Neural progenitor cell (in vitro differentiated cells): ENCODE measurements around the gene SLC5A10. TPM values are rescaled to one million over a fixed set of nuclear protein-coding genes. Genes with fewer than 3 reads are reported as not detected.

Experiments used
- DNase-seq: peaks from one replicate; pipeline ENCODE4 v3.0.0-alpha.2; 2016; ENCODE audit warnings: low spot score
- H2AFZ ChIP-seq: fragments of 200-600 bp; sonication (generic); replicated peaks from 2 replicates; pipeline ENCODE4 v1.6.1; 2016; ENCODE audit warnings: antibody characterized with exemption
- H3F3A ChIP-seq: fragments of 200-600 bp; sonication (generic); 2 replicates; pipeline ENCODE4 v1.6.1; 2016; ENCODE audit warnings: antibody characterized with exemption, low read depth
- H3K27ac ChIP-seq: fragments of 200-600 bp; sonication (generic); 2 replicates; pipeline ENCODE4 v1.5.1; 2016; ENCODE audit warnings: mild to moderate bottlenecking
- H3K27me3 ChIP-seq: fragments of 200-600 bp; sonication (generic); 2 replicates; pipeline ENCODE4 v1.6.1; 2016; ENCODE audit warnings: mild to moderate bottlenecking, moderate library complexity
- H3K36me3 ChIP-seq: fragments of 200-600 bp; sonication (generic); 2 replicates; pipeline ENCODE4 v1.5.1; 2016
- H3K4me1 ChIP-seq: fragments of 200-600 bp; sonication (generic); 2 replicates; pipeline ENCODE4 v1.6.1; 2016; ENCODE audit warnings: mixed run types
- H3K4me2 ChIP-seq: fragments of 200-600 bp; sonication (generic); 2 replicates; pipeline ENCODE4 v1.6.1; 2016
- H3K4me3 ChIP-seq: fragments of 200-600 bp; sonication (generic); 2 replicates; pipeline ENCODE4 v1.5.1; 2016
- H3K79me2 ChIP-seq: fragments of 200-600 bp; sonication (generic); 2 replicates; pipeline ENCODE4 v1.6.1; 2016; ENCODE audit warnings: low read depth
- H3K9ac ChIP-seq: fragments of 200-600 bp; sonication (generic); 2 replicates; pipeline ENCODE4 v1.6.1; 2016
- H3K9me3 ChIP-seq: fragments of 200-600 bp; sonication (generic); 2 replicates; pipeline ENCODE4 v1.5.1; 2016; ENCODE audit warnings: low read depth
- H4K20me1 ChIP-seq: fragments of 200-600 bp; sonication (generic); 2 replicates; pipeline ENCODE4 v1.6.1; 2016; ENCODE audit warnings: low read depth
- H3K27ac Mint-ChIP-seq: 3 replicates; pipeline ENCODE4 v1.8.0; 2021; ENCODE audit warnings: mixed read lengths
- H3K27me3 Mint-ChIP-seq: 2 replicates; pipeline ENCODE4 v1.8.0; 2022; ENCODE audit warnings: low read depth, mild to moderate bottlenecking, inconsistent platforms, moderate library complexity, mixed read lengths; ENCODE audit not compliant: insufficient read depth
- H3K36me3 Mint-ChIP-seq: 3 replicates; pipeline ENCODE4 v1.8.0; 2021; ENCODE audit warnings: mixed read lengths
- H3K4me1 Mint-ChIP-seq: 3 replicates; pipeline ENCODE4 v1.8.0; 2021; ENCODE audit warnings: mixed read lengths
- H3K4me3 Mint-ChIP-seq: 3 replicates; pipeline ENCODE4 v1.8.0; 2021; ENCODE audit warnings: mild to moderate bottlenecking, moderate library complexity, mixed read lengths
- H3K9me3 Mint-ChIP-seq: 3 replicates; pipeline ENCODE4 v1.8.0; 2020; ENCODE audit warnings: mixed read lengths
- EZH2 ChIP-seq: fragments of 200-600 bp; sonication (generic); IDR thresholded peaks from 2 replicates; pipeline ENCODE4 v1.6.1; 2017; ENCODE audit warnings: antibody characterized with exemption, mild to moderate bottlenecking, moderate library complexity
- EZH2phosphoT487 ChIP-seq: fragments of 200-600 bp; sonication (generic); IDR thresholded peaks from 2 replicates; pipeline ENCODE4 v1.6.1; 2017; ENCODE audit warnings: antibody characterized with exemption
- total RNA-seq: library from RNA; depleted of rRNA; stranded (reverse); fragments of >200 nt; gene quantifications from 2 replicates; pipeline ENCODE4 v1.2.3, GENCODE V29; 2015; ENCODE audit warnings: low replicate concordance
- TF ChIP-seq, protein P1 (sequence below): fragments of 200-600 bp; sonication (generic); IDR thresholded peaks from 2 replicates; pipeline ENCODE4 v1.5.1; 2017; ENCODE audit warnings: antibody characterized with exemption, mild to moderate bottlenecking

The SLC5A10 gene
- total RNA-seq, 1 donor from 2014 or later: not detected

DNA sequence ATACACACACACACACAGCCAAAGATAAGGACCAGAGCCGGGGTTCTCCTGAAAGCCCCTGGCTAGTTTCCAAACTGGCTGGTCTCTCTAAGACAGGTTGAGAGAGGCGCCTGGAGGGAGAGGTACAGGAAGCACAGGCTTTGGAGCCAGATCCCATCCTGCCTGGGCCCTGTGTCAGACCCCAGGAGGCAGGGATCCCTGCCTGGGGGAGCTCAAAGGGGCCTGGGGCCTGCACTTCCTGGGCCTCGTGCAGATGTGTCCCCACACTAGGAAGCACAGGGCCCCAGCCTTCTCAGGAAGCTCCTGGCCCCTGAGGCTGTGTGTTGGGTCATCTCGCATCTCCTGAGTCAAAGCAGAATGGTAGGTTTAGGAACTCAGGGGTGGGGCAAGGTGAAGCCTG, 16.0 kb downstream of the SLC5A10 start:
- H3K4me1 Mint-ChIP-seq: peaks cover 26% of the 10 kb centered on the region
- DNase-seq: no peak
- Histone ChIP-seq H3K9me3 (no peaks in the 10 kb centered on the region), H3F3A (peaks cover 18% of the 10 kb centered on the region), H3K4me1 (peaks cover 24% of the 10 kb centered on the region), H4K20me1 (no peaks in the 10 kb centered on the region), H3K27me3 (no peaks in the 10 kb centered on the region), H3K9ac (no peak overlapping the region), H2AFZ (no peak overlapping the region), H3K79me2 (no peaks in the 10 kb centered on the region), H3K36me3 (no peaks in the 10 kb centered on the region), H3K27ac (peak overlapping the region; percentile 64), H3K4me2 (peak overlapping the region; percentile 58), H3K4me3 (no peak overlapping the region)
- no peaks in the 10 kb centered on the region for H3K9me3 Mint-ChIP-seq
- no peak for TF ChIP-seq EZH2
- TF ChIP-seq, protein P1, sequence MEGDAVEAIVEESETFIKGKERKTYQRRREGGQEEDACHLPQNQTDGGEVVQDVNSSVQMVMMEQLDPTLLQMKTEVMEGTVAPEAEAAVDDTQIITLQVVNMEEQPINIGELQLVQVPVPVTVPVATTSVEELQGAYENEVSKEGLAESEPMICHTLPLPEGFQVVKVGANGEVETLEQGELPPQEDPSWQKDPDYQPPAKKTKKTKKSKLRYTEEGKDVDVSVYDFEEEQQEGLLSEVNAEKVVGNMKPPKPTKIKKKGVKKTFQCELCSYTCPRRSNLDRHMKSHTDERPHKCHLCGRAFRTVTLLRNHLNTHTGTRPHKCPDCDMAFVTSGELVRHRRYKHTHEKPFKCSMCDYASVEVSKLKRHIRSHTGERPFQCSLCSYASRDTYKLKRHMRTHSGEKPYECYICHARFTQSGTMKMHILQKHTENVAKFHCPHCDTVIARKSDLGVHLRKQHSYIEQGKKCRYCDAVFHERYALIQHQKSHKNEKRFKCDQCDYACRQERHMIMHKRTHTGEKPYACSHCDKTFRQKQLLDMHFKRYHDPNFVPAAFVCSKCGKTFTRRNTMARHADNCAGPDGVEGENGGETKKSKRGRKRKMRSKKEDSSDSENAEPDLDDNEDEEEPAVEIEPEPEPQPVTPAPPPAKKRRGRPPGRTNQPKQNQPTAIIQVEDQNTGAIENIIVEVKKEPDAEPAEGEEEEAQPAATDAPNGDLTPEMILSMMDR: no peak
- TF ChIP-seq EZH2phosphoT487: no peak
- peak overlapping the region; percentile 94 for H3K27ac Mint-ChIP-seq
- no peaks in the 10 kb centered on the region for H3K36me3 Mint-ChIP-seq
- peak overlapping the region; percentile 18 for H3K4me3 Mint-ChIP-seq
- H3K27me3 Mint-ChIP-seq: peaks cover 7% of the 10 kb centered on the region

DNA sequence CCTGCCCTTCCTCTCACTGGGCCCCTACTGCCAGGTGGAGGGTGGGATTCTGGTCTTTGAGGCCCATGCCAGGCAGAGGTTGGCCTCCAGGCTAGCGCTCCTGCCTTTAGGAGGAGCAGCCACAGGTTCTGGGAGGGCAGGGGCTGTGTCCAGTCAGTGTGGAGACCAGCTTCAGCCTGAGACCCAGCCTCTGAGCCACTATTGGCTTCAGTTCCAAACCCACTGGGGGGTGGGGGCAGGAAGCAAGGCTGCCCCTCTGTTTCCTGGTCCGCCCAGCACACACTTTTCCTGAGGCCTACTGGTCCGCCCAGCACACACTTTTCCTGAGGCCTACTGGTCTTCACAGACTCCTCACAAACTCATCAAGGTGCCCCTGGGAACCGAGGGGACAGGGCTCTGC, 16.4 kb downstream of the SLC5A10 start:
- Mint-ChIP-seq H3K27ac (peak overlapping the region; percentile 67), H3K4me1 (peaks cover 23% of the 10 kb centered on the region), H3K9me3 (no peaks in the 10 kb centered on the region), H3K36me3 (no peaks in the 10 kb centered on the region), H3K27me3 (peaks cover 7% of the 10 kb centered on the region), H3K4me3 (no peak overlapping the region)
- no peaks in the 10 kb centered on the region for H3K27me3 ChIP-seq
- H2AFZ ChIP-seq: no peak overlapping the region
- H3K9ac ChIP-seq: no peak overlapping the region
- peak overlapping the region; percentile 18 for H3K4me2 ChIP-seq
- H3K9me3 ChIP-seq: no peaks in the 10 kb centered on the region
- H3K79me2 ChIP-seq: no peaks in the 10 kb centered on the region
- DNase-seq: no peak
- H3F3A ChIP-seq: peaks cover 18% of the 10 kb centered on the region
- TF ChIP-seq, protein P1: no peak
- TF ChIP-seq EZH2phosphoT487 (no peak), EZH2 (no peak)
- no peaks in the 10 kb centered on the region for H4K20me1 ChIP-seq
- H3K36me3 ChIP-seq: no peaks in the 10 kb centered on the region
- H3K27ac ChIP-seq: peak overlapping the region; percentile 64
- peaks cover 24% of the 10 kb centered on the region for H3K4me1 ChIP-seq
- H3K4me3 ChIP-seq: no peak overlapping the region

DNA sequence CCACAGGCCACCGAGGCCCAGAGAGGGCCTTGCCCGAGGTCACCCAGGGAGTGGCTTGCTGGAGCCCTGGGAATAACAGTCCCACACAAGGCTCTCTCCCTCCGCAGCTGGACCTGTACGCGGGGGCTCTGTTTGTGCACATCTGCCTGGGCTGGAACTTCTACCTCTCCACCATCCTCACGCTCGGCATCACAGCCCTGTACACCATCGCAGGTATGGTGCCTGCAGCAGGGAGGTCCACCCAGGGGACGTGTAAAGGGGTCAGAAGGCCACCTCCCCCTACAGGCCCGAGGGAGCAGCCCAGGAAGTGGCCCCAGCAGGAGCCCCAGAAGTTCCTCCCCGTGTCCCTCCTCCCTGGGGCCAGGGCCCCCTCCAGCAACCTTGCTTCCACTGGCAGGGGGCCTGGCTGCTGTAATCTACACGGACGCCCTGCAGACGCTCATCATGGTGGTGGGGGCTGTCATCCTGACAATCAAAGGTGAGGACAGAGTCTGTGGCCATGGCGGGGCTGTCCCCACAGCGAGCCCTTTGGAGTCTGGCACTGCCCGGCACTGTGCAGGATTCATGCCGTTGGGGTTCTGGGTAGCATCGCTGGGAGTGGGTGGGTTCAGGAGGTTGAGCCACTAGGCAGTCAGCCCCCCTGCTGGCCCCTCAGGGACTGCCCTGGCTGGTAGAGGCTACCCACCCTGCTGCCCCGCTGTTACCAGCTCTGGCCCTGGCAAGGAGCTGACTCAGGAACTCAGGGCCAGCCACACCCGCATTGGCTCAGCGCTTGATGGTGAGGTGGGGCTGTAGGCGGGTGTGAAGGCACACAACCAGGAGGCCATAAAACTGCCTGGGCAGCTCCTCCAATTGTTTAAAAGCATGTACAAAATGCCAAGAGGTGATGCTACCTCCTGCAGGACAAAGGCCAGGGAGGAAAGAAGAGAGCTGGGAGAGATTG, 17.3 kb downstream of the SLC5A10 start:
- no peaks in the 10 kb centered on the region for H3K79me2 ChIP-seq
- H3K27ac ChIP-seq: no peak overlapping the region
- H3K4me3 Mint-ChIP-seq: peak overlapping the region; percentile 27

More for the DNA sequence above, 17.3 kb downstream of the SLC5A10 start:
- Histone ChIP-seq H2AFZ (no peak overlapping the region), H3K4me3 (no peak overlapping the region), H3F3A (peaks cover 18% of the 10 kb centered on the region), H3K9ac (no peak overlapping the region), H3K9me3 (no peaks in the 10 kb centered on the region), H3K4me2 (no peak overlapping the region), H4K20me1 (no peaks in the 10 kb centered on the region), H3K27me3 (no peaks in the 10 kb centered on the region), H3K36me3 (no peaks in the 10 kb centered on the region), H3K4me1 (peaks cover 24% of the 10 kb centered on the region)
- Mint-ChIP-seq H3K36me3 (no peaks in the 10 kb centered on the region), H3K27me3 (peaks cover 7% of the 10 kb centered on the region), H3K27ac (peak overlapping the region; percentile 89), H3K9me3 (no peaks in the 10 kb centered on the region), H3K4me1 (peaks cover 23% of the 10 kb centered on the region)
- no peak for DNase-seq
- no peak for TF ChIP-seq EZH2phosphoT487
- TF ChIP-seq EZH2: no peak
- TF ChIP-seq, protein P1: no peak
